Fibroblast of lung (primary cell): Measurements from ENCODE around the gene LUZP2. TPM values are rescaled to one million over a fixed set of nuclear protein-coding genes. Genes with fewer than 3 reads are reported as not detected.

Source experiments
- DNase-seq, 2 donors: peaks; one replicate each; pipeline versions ENCODE4 v3.0.0 to v3.0.0-alpha.2; 2010; ENCODE audit warnings: low read depth in 2 of 2
- H2AFZ ChIP-seq: 2 replicates; pipeline ENCODE4 v1.5.1; 2012; ENCODE audit warnings: low read length, control low read depth, inconsistent platforms
- H3K27ac ChIP-seq: 2 replicates; pipeline ENCODE4 v1.5.1; 2011; ENCODE audit warnings: low read length, control low read depth; ENCODE audit not compliant: insufficient read depth
- H3K27me3 ChIP-seq: 2 replicates; pipeline ENCODE4 v1.5.1; 2011; ENCODE audit warnings: mild to moderate bottlenecking, low read length; ENCODE audit not compliant: control insufficient read depth, insufficient read depth
- H3K36me3 ChIP-seq: 2 replicates; pipeline ENCODE4 v1.5.1; 2011; ENCODE audit warnings: low read length; ENCODE audit not compliant: control insufficient read depth, insufficient read depth
- H3K4me1 ChIP-seq: 2 replicates; pipeline ENCODE4 v1.5.1; 2011; ENCODE audit warnings: low read length; ENCODE audit not compliant: control insufficient read depth, insufficient read depth; ENCODE audit errors: extremely low read depth
- H3K4me2 ChIP-seq: 2 replicates; pipeline ENCODE4 v1.5.1; 2011; ENCODE audit warnings: low read length, control low read depth; ENCODE audit not compliant: insufficient read depth; ENCODE audit errors: extremely low read depth
- H3K4me3 ChIP-seq, 4 experiments: fragments of 200-600 bp in 1 of 4; sonication (generic) in 1 of 4; replicated peaks in 1 of 4; 2 replicates each; pipeline ENCODE4 v1.5.1; 2011 to 2016; ENCODE audit warnings: low read length in 4 of 4, low read depth in 3 of 4, mild to moderate bottlenecking in 3 of 4, control low read depth in 2 of 4, inconsistent platforms in 1 of 4, mixed read lengths in 1 of 4; ENCODE audit not compliant: insufficient read depth in 1 of 4; ENCODE audit errors: control extremely low read depth in 1 of 4
- H3K79me2 ChIP-seq: 2 replicates; pipeline ENCODE4 v1.5.1; 2012; ENCODE audit warnings: mild to moderate bottlenecking, low read length, inconsistent platforms; ENCODE audit not compliant: control insufficient read depth, insufficient read depth
- H3K9ac ChIP-seq: 2 replicates; pipeline ENCODE4 v1.5.1; 2011; ENCODE audit warnings: mild to moderate bottlenecking, low read length, control low read depth; ENCODE audit not compliant: insufficient read depth
- H3K9me3 ChIP-seq: 2 replicates; pipeline ENCODE4 v1.5.1; 2012; ENCODE audit warnings: low read depth, low read length; ENCODE audit not compliant: control insufficient read depth, insufficient read depth
- H4K20me1 ChIP-seq: 2 replicates; pipeline ENCODE4 v1.5.1; 2011; ENCODE audit warnings: low read length; ENCODE audit not compliant: control insufficient read depth, insufficient read depth; ENCODE audit errors: extremely low read depth
- EZH2 ChIP-seq: IDR thresholded peaks from 2 replicates; pipeline ENCODE4 v1.5.1; 2012; ENCODE audit warnings: low read length, control low read depth, mild to moderate bottlenecking; ENCODE audit errors: missing control alignments
- polyA plus RNA-seq, 2 donors: library from polyadenylated mRNA; depleted of rRNA in 1 of 2; stranded (reverse) in 1 of 2; unstranded in 1 of 2; fragments of >200 nt; gene quantifications; 2 replicates each; pipeline ENCODE4 v1.2.1, GENCODE V29; 2011 to 2012; ENCODE audit warnings: missing spikeins in 1 of 2
- total RNA-seq: library from RNA; depleted of rRNA; stranded (reverse); fragments of >200 nt; gene quantifications from 2 replicates; pipeline ENCODE4 v1.2.1, GENCODE V29; 2014
- TF ChIP-seq, protein P1 (sequence below), 2 donors: IDR thresholded peaks in 1 of 2; conservative IDR thresholded peaks in 1 of 2; 1 replicate in 1 of 2; 2 replicates in 1 of 2; pipeline ENCODE4 v1.5.1; 2011 to 2012; ENCODE audit warnings: low read length in 2 of 2, control low read depth in 1 of 2, inconsistent platforms in 1 of 2, low read depth in 1 of 2, mild to moderate bottlenecking in 1 of 2

The LUZP2 gene
- total and polyA plus RNA-seq, 2 donors (not counting 1 experiment from before 2014, with no cell fraction given) = 0.03 to 0.50 TPM

GRCh38 chr11:24637520-24637919, 140.7 kb downstream of the LUZP2 start:
- no peak overlapping the region for H3K4me2 ChIP-seq
- H3K27ac ChIP-seq = no peak overlapping the region
- no peaks in the 10 kb centered on the region for H3K79me2 ChIP-seq
- H3K4me3 ChIP-seq = no peak overlapping the region
- DNase-seq = no peak
- no peak overlapping the region for H3K9ac ChIP-seq
- no peak for TF ChIP-seq EZH2
- TF ChIP-seq, protein P1, sequence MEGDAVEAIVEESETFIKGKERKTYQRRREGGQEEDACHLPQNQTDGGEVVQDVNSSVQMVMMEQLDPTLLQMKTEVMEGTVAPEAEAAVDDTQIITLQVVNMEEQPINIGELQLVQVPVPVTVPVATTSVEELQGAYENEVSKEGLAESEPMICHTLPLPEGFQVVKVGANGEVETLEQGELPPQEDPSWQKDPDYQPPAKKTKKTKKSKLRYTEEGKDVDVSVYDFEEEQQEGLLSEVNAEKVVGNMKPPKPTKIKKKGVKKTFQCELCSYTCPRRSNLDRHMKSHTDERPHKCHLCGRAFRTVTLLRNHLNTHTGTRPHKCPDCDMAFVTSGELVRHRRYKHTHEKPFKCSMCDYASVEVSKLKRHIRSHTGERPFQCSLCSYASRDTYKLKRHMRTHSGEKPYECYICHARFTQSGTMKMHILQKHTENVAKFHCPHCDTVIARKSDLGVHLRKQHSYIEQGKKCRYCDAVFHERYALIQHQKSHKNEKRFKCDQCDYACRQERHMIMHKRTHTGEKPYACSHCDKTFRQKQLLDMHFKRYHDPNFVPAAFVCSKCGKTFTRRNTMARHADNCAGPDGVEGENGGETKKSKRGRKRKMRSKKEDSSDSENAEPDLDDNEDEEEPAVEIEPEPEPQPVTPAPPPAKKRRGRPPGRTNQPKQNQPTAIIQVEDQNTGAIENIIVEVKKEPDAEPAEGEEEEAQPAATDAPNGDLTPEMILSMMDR (conservative IDR thresholded peaks at IDR 0.05 in 1 of 2, IDR thresholded peaks at IDR 0.05 in 1 of 2; ENCODE audit: low read depth in 1 of 2, low read length in 2 of 2) = no peak
- no peaks in the 10 kb centered on the region for H3K36me3 ChIP-seq
- no peaks in the 10 kb centered on the region for H3K4me1 ChIP-seq
- H3K27me3 ChIP-seq = no peaks in the 10 kb centered on the region
- no peaks in the 10 kb centered on the region for H4K20me1 ChIP-seq
- no peak overlapping the region for H2AFZ ChIP-seq
- no peaks in the 10 kb centered on the region for H3K9me3 ChIP-seq

GRCh38 chr11:24642648-24643047, 145.8 kb downstream of the LUZP2 start:
- no peaks in the 10 kb centered on the region for H3K4me1 ChIP-seq
- no peaks in the 10 kb centered on the region for H3K79me2 ChIP-seq
- DNase-seq = no peak
- H3K9ac ChIP-seq = no peak overlapping the region
- no peak overlapping the region for H2AFZ ChIP-seq
- no peak for TF ChIP-seq EZH2
- TF ChIP-seq, protein P1 (conservative IDR thresholded peaks at IDR 0.05 in 1 of 2, IDR thresholded peaks at IDR 0.05 in 1 of 2; ENCODE audit: low read depth in 1 of 2, low read length in 2 of 2) = no peak
- no peak overlapping the region for H3K4me2 ChIP-seq
- H4K20me1 ChIP-seq = no peaks in the 10 kb centered on the region
- H3K4me3 ChIP-seq = no peak overlapping the region
- H3K27me3 ChIP-seq = no peaks in the 10 kb centered on the region
- H3K27ac ChIP-seq = no peak overlapping the region
- no peaks in the 10 kb centered on the region for H3K9me3 ChIP-seq
- H3K36me3 ChIP-seq = no peaks in the 10 kb centered on the region

GRCh38 chr11:24645563-24645962, 148.7 kb downstream of the LUZP2 start:
- no peaks in the 10 kb centered on the region for H3K36me3 ChIP-seq
- no peak overlapping the region for H3K4me3 ChIP-seq
- DNase-seq = no peak
- no peak overlapping the region for H3K4me2 ChIP-seq
- H3K27me3 ChIP-seq = no peaks in the 10 kb centered on the region
- H3K9me3 ChIP-seq = no peaks in the 10 kb centered on the region
- H2AFZ ChIP-seq = no peak overlapping the region
- no peaks in the 10 kb centered on the region for H3K79me2 ChIP-seq
- TF ChIP-seq, protein P1 (conservative IDR thresholded peaks at IDR 0.05 in 1 of 2, IDR thresholded peaks at IDR 0.05 in 1 of 2; ENCODE audit: low read depth in 1 of 2, low read length in 2 of 2) = no peak
- TF ChIP-seq EZH2 = no peak
- no peaks in the 10 kb centered on the region for H3K4me1 ChIP-seq
- H3K27ac ChIP-seq = no peak overlapping the region
- H3K9ac ChIP-seq = no peak overlapping the region
- no peaks in the 10 kb centered on the region for H4K20me1 ChIP-seq
